Stimulated activated CD4-positive, alpha-beta T cell treated with anti-CD3 and anti-CD28 coated beads, Interleukin-2, amount 100 ng/mL, for 24 hours (primary cell): Measurements from ENCODE around the gene SLC33A1.

Experiments used
- DNase-seq, 2 donors: peaks; one replicate each; pipeline ENCODE4 v3.0.0-alpha.2; 2020

SLC33A1 gene

DNA sequence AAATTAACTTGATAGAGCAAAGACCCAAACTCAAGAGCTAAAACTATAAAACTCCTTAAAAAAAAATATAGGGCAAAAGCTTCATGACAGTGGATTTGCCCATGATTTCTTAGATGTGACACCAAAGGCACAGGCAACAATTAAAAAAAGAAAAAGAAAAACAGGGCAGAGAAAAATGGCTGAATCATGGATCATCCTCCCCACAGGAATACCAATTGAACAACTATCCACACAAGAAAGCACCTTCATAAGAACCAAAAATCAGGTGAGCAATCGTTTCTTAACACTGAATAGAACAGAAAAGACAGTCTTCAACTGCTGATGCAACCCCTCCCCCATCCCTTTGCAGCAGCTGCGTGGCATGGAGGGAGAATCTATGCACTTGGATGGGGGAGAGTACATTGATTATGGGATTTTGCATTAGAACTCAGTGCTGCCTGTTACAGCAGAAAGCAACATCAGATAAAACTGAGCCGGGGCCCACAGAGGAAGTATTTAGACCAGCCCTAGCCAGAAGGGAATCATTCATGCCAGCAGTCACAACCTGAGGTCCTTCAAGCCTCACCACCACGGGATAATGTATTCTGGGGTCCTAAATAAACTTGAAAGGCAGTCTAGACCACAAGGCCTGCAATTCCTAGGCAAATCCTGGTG, 63.8 kb downstream of the SLC33A1 start:
- DNase-seq: no peak

- DNase-seq: no peak
Measured at GRCh38 chr3:155785662-155786295, 68.4 kb downstream of the SLC33A1 start.

- no peak for DNase-seq
Measured at GRCh38 chr3:155782390-155782953, 71.8 kb downstream of the SLC33A1 start.

DNA sequence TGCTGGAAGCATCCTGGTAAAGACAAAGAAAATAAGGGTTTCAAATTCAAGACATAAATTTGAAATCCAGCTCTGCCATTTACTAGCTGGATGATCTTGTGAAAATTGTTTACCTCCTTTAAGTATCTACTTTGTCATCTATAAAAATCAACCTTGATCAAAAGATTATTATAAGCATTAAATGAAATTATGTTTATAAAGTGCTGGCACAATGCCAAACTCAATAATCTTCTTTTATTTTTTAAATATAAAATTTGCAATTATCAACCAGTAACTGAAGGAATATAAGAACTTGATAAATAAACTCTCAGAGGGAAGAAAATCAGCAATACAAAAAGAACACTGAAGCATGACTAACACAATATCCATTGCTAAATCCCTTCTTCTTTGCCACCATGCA, 73.9 kb downstream of the SLC33A1 start:
- DNase-seq: no peak

- no peak for DNase-seq
Measured at GRCh38 chr3:155778462-155778861, 75.8 kb downstream of the SLC33A1 start.

GRCh38 chr3:155772801-155773200, 81.4 kb downstream of the SLC33A1 start:
- no peak for DNase-seq

DNA sequence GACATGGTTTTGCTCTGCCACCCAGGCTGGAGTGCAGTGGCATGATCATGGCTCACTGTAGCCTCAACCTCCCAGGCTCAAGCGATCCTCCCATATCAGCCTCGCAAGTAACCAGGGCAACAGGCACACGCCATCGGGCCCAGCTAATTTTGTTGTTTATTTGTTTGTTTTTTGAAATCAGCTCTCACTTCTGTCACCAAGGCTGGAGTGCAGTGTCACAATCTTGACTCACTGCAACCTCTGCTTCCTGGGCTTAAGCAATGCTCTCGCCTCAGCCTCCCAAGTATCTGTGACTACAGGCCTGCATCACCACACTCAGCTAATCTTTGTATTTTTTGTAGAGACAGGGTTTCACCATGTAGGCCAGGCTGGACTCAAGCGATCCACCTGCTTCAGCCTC, 83.1 kb downstream of the SLC33A1 start:
- no peak for DNase-seq
